PFSK-1 (cell line): Measurements from ENCODE around the gene HP1BP3.

Source experiments
- FOXP2 ChIP-seq: optimal IDR thresholded peaks from 2 replicates; pipeline ENCODE3; 2011; ENCODE audit warnings: borderline replicate concordance, control low read depth, inconsistent platforms; ENCODE audit not compliant: insufficient read depth; ENCODE audit errors: extremely low read length, extremely low read depth
- POLR2AphosphoS5 ChIP-seq: IDR thresholded peaks from 2 replicates; pipeline ENCODE4 v1.6.1; 2012; ENCODE audit warnings: low read depth, mild to moderate bottlenecking, control low read depth, low read length, moderate library complexity
- REST ChIP-seq, 2 experiments: IDR thresholded peaks; 2 replicates each; pipeline versions ENCODE4 v1.6.1 to v1.8.0; 2011 to 2012; ENCODE audit warnings: low read depth in 2 of 2, low read length in 2 of 2, control low read depth in 1 of 2, inconsistent platforms in 1 of 2, mild to moderate bottlenecking in 1 of 2, moderate library complexity in 1 of 2; ENCODE audit not compliant: insufficient read depth in 1 of 2
- SIN3A ChIP-seq: IDR thresholded peaks from 2 replicates; pipeline ENCODE4 v1.6.1; 2012; ENCODE audit warnings: mild to moderate bottlenecking, low read length, moderate library complexity, borderline replicate concordance; ENCODE audit not compliant: insufficient read depth
- TAF1 ChIP-seq: IDR thresholded peaks from 2 replicates; pipeline ENCODE4 v1.6.1; 2012; ENCODE audit warnings: low read length, control low read depth, borderline replicate concordance; ENCODE audit not compliant: insufficient read depth

HP1BP3 gene

DNA sequence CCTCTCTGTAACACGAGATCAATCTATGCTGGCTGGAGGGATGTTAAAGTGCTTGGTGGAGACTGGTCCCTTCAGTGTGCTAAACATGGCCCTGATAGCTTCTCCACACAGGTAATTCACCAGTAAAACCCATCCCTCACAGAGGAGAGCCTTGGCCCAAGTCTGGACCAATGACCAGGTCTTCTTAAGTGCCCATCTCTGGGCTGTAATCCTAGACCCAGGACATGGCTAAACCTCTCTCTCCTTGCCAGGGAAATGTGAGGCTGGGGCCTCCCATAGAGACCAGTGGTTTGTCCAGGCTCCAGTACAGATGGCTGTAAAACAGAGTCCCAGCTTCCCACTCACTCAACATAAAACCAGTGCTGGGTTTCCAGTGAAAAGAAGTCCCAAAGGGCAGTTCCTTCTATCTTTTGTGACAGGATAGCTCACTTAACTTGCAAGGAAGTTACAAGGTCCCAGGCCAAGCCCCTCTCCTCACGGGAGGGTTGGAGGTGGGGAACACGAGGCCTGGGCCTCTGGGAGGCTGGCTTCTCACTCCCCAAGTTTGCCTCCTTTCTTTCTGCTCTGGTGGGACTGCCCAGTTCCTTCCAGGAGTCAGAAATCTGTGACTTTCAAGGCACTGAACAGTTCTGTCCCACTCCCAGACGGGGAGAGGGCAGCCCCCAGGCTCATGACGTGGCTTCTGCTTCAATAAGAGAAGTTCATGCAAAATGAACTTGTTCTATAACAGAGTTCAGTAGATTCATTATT is 67.1 kb downstream of the HP1BP3 start:
- TF ChIP-seq REST (IDR thresholded peaks at IDR 0.05; ENCODE audit: insufficient read depth in 1 of 2, low read depth in 2 of 2, low read length in 2 of 2) = no peak
- no peak for TF ChIP-seq TAF1
- no peak for TF ChIP-seq SIN3A
- TF ChIP-seq POLR2AphosphoS5 = no peak
- no peak for TF ChIP-seq FOXP2

DNA sequence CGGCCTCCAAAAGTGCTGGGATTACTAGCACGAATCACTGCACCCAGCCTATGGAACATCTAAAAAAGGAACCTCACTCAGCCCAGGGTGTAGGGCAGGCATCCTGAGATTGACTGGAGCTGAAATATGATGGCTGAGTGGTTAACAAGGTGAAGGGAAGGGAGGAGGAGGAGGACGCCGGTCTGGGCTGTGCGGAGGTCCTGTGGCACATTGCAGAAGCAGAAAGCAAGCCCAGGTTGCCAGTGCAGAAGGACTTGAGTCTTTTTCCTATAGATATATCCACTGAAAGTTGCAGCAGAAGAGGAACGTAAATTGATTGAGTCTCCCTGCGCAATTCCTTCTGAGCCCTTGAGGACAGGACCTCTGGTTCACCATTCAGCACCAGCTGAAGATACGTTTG is 67.8 kb downstream of the HP1BP3 start:
- TF ChIP-seq SIN3A (no peak), REST (IDR thresholded peaks at IDR 0.05; ENCODE audit: insufficient read depth in 1 of 2, low read depth in 2 of 2, low read length in 2 of 2) (no peak), POLR2AphosphoS5 (no peak), FOXP2 (no peak), TAF1 (no peak)

- TF ChIP-seq POLR2AphosphoS5 (no peak), FOXP2 (no peak), SIN3A (no peak), TAF1 (no peak), REST (IDR thresholded peaks at IDR 0.05; ENCODE audit: insufficient read depth in 1 of 2, low read depth in 2 of 2, low read length in 2 of 2) (no peak)
These were observed 69.4 kb downstream of the HP1BP3 start, which contains the start of gene KIF17 for GRCh38 chr1:20717452-20718342. Gene KIF17 (minus strand): TSS chr1:20718007. CDS start chr1:20717706, 301 bp downstream.

DNA sequence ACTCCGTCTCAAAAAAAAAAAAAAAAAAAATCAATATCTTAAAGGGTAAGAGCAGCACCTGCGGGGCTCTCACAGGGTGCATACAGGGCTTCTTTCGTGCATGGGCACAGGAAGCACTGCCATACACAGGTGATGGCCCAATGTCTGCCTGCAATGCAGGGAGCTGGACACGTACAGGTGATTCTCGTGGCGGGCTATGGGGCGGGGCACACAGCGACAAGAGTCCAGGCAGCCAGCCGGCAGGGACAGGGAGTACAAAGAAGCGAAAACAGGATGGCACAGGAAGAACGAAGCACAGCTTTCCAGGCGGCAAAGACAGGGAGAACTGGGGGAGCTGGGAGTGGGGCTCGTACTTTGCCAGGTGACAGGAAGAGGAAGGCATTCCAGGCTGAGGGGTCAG is 70.9 kb downstream of the HP1BP3 start:
- TF ChIP-seq POLR2AphosphoS5 = no peak
- no peak for TF ChIP-seq SIN3A
- no peak for TF ChIP-seq FOXP2
- TF ChIP-seq REST (IDR thresholded peaks at IDR 0.05; ENCODE audit: insufficient read depth in 1 of 2, low read depth in 2 of 2, low read length in 2 of 2) = no peak
- no peak for TF ChIP-seq TAF1
